Vagina (tissue), 2 donors: ENCODE data around the gene COL27A1. TPM values are rescaled to one million over a fixed set of nuclear protein-coding genes. Genes with fewer than 3 reads are reported as not detected.
A peak's percentile ranks its signal among the peaks of the same experiment; 100 is the strongest.

Experiments
- DNase-seq, 2 donors: peaks; one replicate each; pipeline ENCODE4 v3.0.0-alpha.2; 2017; ENCODE audit errors: extremely low spot score in 2 of 2
- H3K27ac ChIP-seq: fragments of 200-600 bp; sonication (generic); one replicate; pipeline ENCODE4 v1.5.1; 2019
- H3K27me3 ChIP-seq: fragments of 200-600 bp; sonication (generic); one replicate; pipeline ENCODE4 v1.5.1; 2019
- H3K36me3 ChIP-seq, 2 donors: fragments of 200-600 bp; sonication (generic); one replicate each; pipeline ENCODE4 v1.5.1; 2017 to 2019
- H3K4me1 ChIP-seq: fragments of 200-600 bp; sonication (generic); one replicate; pipeline ENCODE4 v1.5.1; 2019
- H3K4me3 ChIP-seq, 2 donors: fragments of 200-600 bp; sonication (generic); 1 replicate in 1 of 2; 2 replicates in 1 of 2; pipeline ENCODE4 v1.5.1; 2016 to 2019
- H3K9me3 ChIP-seq: fragments of 200-600 bp; sonication (generic); one replicate; pipeline ENCODE4 v1.5.1; 2019
- POLR2A ChIP-seq, 2 donors: fragments of 450-650 bp; IDR thresholded peaks; one replicate each; pipeline ENCODE4 v1.6.1; 2017; ENCODE audit warnings: antibody characterized with exemption in 2 of 2, mild to moderate bottlenecking in 2 of 2, moderate library complexity in 2 of 2
- POLR2AphosphoS5 ChIP-seq, 2 donors: sonication (generic); formaldehyde crosslinking; IDR thresholded peaks; one replicate each; pipeline ENCODE4 v1.9.0; 2017; ENCODE audit warnings: antibody characterized with exemption in 2 of 2, mild to moderate bottlenecking in 2 of 2, low read depth in 1 of 2; ENCODE audit not compliant: insufficient read depth in 1 of 2
- intact Hi-C: fragments of 100-400 bp; cut with DNase I; formaldehyde crosslinking; loops from one replicate; pipeline ENCODE4 v1.15.1; 2023
- total RNA-seq: library from RNA; depleted of rRNA; stranded (reverse); fragments of >200 nt; gene quantifications from one replicate; pipeline ENCODE4 v1.2.3, GENCODE V29; 2016
- TF ChIP-seq, protein P1 (sequence below), 3 experiments: fragments of 450-650 bp in 2 of 3; fragments of 200-600 bp in 1 of 3; sonication (generic) in 1 of 3; IDR thresholded peaks; one replicate each; pipeline ENCODE4 v1.5.1; 2017 to 2019; ENCODE audit warnings: antibody characterized with exemption in 3 of 3, mild to moderate bottlenecking in 2 of 3, moderate library complexity in 2 of 3

COL27A1 gene
- total RNA-seq, 1 donor from 2014 or later, result 17.2 TPM

DNA sequence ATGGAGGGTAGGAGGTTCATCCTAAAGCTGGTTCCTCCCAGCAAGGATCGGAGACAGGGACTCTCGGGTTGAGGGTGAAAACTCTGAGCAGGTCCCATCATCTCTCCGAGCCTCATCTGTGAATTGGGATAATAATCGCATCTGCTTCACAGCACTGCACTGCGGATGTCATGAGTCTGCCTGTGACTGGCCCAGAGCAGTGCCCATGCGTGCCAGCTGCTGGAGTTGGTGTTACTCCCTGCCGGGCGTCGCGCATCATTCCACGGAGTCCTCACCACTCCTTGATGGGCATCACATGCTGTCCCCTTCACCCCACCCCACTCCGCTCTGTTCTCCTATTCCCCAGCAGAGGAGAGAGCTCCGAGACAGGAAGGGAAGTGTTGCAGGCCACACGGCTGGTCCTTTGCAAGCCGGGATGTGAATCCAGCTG is 132.4 kb downstream of the COL27A1 start:
- H3K4me1 ChIP-seq, result peaks cover 20% of the 10 kb centered on the region
- intact Hi-C loops, result no loop called here
- no peak for TF ChIP-seq POLR2A (IDR thresholded peaks at IDR 0.05)
- TF ChIP-seq, protein P1, sequence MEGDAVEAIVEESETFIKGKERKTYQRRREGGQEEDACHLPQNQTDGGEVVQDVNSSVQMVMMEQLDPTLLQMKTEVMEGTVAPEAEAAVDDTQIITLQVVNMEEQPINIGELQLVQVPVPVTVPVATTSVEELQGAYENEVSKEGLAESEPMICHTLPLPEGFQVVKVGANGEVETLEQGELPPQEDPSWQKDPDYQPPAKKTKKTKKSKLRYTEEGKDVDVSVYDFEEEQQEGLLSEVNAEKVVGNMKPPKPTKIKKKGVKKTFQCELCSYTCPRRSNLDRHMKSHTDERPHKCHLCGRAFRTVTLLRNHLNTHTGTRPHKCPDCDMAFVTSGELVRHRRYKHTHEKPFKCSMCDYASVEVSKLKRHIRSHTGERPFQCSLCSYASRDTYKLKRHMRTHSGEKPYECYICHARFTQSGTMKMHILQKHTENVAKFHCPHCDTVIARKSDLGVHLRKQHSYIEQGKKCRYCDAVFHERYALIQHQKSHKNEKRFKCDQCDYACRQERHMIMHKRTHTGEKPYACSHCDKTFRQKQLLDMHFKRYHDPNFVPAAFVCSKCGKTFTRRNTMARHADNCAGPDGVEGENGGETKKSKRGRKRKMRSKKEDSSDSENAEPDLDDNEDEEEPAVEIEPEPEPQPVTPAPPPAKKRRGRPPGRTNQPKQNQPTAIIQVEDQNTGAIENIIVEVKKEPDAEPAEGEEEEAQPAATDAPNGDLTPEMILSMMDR (IDR thresholded peaks at IDR 0.05), result no peak
- no peak for TF ChIP-seq POLR2AphosphoS5 (IDR thresholded peaks at IDR 0.05; ENCODE audit: insufficient read depth in 1 of 2, low read depth in 1 of 2)

DNA sequence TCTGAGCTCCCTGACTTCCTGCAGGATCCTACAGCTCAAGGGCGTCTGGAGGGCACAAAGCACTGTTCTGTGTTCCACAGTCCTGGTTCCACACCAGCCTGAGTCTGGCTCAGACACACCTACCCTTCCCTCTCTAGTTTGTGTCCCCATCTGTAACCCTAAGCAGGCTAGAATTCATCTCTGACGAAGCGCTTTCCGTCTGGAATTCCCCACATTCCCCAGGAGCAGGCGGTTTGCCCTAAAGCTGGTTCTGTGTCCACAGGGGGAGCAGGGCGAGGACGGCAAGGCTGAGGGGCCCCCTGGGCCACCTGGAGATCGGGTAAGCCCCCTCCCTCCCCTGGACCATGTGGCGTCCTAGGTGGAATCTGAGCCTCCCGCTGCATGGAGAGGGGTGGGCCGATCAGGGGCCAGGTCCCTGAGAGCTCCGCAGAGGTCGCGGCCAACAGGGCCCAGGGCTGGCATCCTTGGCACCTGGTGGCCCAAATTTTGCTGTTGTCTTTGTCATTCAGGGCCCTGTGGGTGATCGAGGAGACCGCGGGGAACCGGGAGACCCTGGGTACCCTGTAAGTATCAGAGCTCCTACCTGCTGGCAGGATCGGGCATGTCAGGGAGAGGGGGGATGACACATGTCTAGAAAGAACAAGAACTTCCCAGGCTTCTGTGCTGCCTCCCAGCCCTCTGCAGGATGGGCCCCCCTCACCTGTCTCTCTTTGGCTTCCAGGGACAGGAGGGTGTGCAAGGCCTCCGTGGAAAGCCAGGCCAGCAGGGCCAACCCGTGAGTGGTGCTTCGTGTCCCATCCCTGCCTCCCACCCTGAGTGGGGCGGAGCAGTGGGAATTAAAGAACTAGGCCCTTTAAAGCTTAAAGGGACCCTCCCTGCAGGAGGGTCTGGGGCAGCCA is 133.1 kb downstream of the COL27A1 start:
- Histone ChIP-seq H3K27me3 (no peaks in the 10 kb centered on the region), H3K36me3 (peaks cover 0 to 6% of the 10 kb centered on the region in 2 donors), H3K9me3 (no peaks in the 10 kb centered on the region), H3K4me3 (no peak overlapping the region), H3K27ac (no peak overlapping the region), H3K4me1 (peaks cover 20% of the 10 kb centered on the region)
- peak in 1 of 2 donors; percentile 84 for DNase-seq
- TF ChIP-seq, protein P1 (IDR thresholded peaks at IDR 0.05), result no peak
- TF ChIP-seq POLR2AphosphoS5 (IDR thresholded peaks at IDR 0.05; ENCODE audit: insufficient read depth in 1 of 2, low read depth in 1 of 2) (no peak), POLR2A (IDR thresholded peaks at IDR 0.05) (no peak)
- intact Hi-C loops, result no loop called here

More for the DNA sequence above, 132.4 kb downstream of the COL27A1 start:
- Histone ChIP-seq H3K27ac (no peak overlapping the region), H3K27me3 (no peaks in the 10 kb centered on the region), H3K9me3 (no peaks in the 10 kb centered on the region), H3K4me3 (no peak overlapping the region), H3K36me3 (peaks cover 0 to 6% of the 10 kb centered on the region in 2 donors)
- DNase-seq, result peak in 1 of 2 donors; percentile 82

DNA sequence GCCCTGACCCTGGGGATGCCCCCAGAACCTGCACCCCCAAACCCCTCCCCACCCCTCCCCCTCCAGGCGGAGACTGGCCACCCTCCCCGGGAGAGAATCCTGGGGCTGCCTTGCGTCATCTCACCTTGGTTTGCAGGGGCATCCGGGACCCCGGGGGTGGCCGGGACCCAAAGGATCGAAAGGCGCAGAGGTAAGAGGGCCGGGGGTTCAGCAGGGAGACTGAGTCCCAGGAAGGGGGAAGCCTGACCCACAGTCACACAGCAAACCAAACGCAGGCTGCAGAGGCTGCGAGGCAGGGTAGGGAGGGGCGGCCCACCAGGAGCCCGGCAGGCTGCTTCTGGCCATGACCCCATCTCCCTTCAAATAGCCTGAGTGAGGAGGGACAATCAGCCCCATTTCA is 133.8 kb downstream of the COL27A1 start:
- intact Hi-C loops, result no loop called here
- no peak for DNase-seq
- H3K27ac ChIP-seq, result no peak overlapping the region

DNA sequence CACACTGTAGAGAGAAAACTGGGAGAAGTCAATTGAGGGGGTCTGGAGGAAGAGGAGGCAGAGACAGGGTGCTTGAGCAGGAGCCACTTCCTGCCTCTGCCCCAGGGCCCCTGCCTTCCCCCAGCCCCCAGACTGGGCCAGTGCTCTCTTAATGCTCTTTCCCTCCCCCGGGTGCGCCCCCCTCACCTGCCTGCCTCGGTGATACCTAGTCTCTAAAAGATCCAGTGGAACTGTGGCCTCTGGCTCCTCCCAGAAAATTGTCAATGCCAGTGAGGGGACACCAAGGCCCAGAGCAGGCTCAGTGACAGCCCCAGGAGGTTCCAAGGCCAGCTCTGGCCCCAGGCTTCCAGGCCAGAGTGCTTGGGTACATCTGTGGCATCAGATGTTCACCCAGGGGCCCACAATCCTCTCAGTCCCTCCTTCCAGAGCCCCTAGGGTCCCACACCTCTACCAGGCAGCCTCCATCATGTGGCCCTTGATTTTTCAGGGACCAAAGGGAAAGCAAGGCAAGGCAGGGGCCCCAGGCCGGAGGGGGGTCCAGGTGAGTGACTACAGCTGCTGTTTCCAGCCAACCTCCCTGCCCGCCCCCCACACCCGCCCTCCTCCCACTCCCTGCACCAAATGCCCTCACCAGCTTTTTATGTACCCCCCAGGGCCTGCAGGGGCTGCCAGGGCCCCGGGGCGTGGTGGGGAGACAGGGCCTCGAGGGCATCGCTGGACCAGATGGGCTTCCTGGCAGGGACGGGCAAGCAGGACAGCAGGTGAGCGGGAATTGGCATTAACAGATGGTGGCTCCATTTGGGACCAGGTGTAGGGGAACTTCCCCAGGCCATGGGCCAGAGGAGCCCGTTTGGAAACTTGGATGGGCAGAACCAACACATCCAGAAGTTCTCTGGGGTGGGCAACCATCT is 134.5 kb downstream of the COL27A1 start:
- intact Hi-C loops, result loop anchor here (5.0 kb wide), 1 partner anchor 208 kb away; no protein-coding TSS in a partner anchor
- no peaks in the 10 kb centered on the region for H3K9me3 ChIP-seq
- no peaks in the 10 kb centered on the region for H3K27me3 ChIP-seq
- H3K4me1 ChIP-seq, result peaks cover 13% of the 10 kb centered on the region
- no peak for TF ChIP-seq POLR2AphosphoS5 (IDR thresholded peaks at IDR 0.05; ENCODE audit: insufficient read depth in 1 of 2, low read depth in 1 of 2)
- no peak for TF ChIP-seq POLR2A (IDR thresholded peaks at IDR 0.05)
- TF ChIP-seq, protein P1 (IDR thresholded peaks at IDR 0.05), result no peak
- H3K27ac ChIP-seq, result no peak overlapping the region
- peak in 1 of 2 donors; percentile 83 for DNase-seq
- no peak overlapping the region for H3K4me3 ChIP-seq
- peaks cover 0 to 13% of the 10 kb centered on the region in 2 donors for H3K36me3 ChIP-seq

More for the DNA sequence above, 133.8 kb downstream of the COL27A1 start:
- TF ChIP-seq POLR2AphosphoS5 (IDR thresholded peaks at IDR 0.05; ENCODE audit: insufficient read depth in 1 of 2, low read depth in 1 of 2), result no peak
- no peak for TF ChIP-seq POLR2A (IDR thresholded peaks at IDR 0.05)
- TF ChIP-seq, protein P1 (IDR thresholded peaks at IDR 0.05), result no peak
- H3K27me3 ChIP-seq, result no peaks in the 10 kb centered on the region
- no peaks in the 10 kb centered on the region for H3K9me3 ChIP-seq
- peaks cover 0 to 6% of the 10 kb centered on the region in 2 donors for H3K36me3 ChIP-seq
- H3K4me3 ChIP-seq, result no peak overlapping the region
- peaks cover 20% of the 10 kb centered on the region for H3K4me1 ChIP-seq
